Ovary (tissue), 3 donors: ENCODE data around the gene FBN3.

Experiments used
- EP300 ChIP-seq: sonication (generic); formaldehyde crosslinking; IDR thresholded peaks from one replicate; pipeline ENCODE4 v1.6.1; 2017; ENCODE audit warnings: antibody characterized with exemption
- POLR2A ChIP-seq: fragments of 450-650 bp; IDR thresholded peaks from one replicate; pipeline ENCODE4 v1.6.1; 2017; ENCODE audit warnings: antibody characterized with exemption, mild to moderate bottlenecking, moderate library complexity
- TF ChIP-seq, protein P1 (sequence below), 3 donors: fragments of 450-650 bp in 2 of 3; fragments of 200-600 bp in 1 of 3; IDR thresholded peaks; one replicate each; pipeline versions ENCODE4 v1.5.1 to v1.8.0; 2016 to 2022; ENCODE audit warnings: antibody characterized with exemption in 3 of 3, mild to moderate bottlenecking in 1 of 3
- donor health status: DM: no; HTN: no; CAD: no.

DNA sequence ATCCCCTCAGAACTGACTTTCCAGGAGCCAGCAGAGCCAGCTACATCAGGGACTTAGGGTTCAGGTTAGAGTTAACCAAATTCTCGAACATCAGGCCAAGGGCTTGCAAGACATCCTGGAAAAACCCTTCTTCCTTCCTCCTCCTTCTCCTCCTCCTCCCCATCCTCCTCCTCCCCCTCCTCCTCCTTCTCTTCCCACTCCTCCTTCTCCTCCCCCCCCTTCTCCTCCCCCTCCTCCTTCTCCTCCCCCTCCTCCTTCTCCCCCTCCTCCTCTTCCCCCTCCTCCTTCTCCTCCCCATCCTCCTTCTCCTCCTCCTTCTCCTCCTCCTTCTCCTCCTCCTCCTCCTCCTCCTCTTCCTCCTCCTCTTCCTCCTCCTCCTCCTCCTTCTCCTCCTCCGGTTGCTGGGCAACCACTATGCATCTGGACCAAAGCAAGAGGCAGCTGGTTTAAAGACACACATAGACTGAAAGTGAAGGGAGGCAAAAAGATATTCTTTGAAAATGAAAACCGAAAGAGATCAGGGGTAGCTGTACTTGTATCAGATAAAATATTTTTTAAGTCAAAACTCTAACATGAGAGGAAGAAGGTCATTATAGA is 102.7 kb downstream of the FBN3 start:
- TF ChIP-seq EP300 = no peak
- TF ChIP-seq, protein P1, sequence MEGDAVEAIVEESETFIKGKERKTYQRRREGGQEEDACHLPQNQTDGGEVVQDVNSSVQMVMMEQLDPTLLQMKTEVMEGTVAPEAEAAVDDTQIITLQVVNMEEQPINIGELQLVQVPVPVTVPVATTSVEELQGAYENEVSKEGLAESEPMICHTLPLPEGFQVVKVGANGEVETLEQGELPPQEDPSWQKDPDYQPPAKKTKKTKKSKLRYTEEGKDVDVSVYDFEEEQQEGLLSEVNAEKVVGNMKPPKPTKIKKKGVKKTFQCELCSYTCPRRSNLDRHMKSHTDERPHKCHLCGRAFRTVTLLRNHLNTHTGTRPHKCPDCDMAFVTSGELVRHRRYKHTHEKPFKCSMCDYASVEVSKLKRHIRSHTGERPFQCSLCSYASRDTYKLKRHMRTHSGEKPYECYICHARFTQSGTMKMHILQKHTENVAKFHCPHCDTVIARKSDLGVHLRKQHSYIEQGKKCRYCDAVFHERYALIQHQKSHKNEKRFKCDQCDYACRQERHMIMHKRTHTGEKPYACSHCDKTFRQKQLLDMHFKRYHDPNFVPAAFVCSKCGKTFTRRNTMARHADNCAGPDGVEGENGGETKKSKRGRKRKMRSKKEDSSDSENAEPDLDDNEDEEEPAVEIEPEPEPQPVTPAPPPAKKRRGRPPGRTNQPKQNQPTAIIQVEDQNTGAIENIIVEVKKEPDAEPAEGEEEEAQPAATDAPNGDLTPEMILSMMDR (IDR thresholded peaks at IDR 0.05) = no peak
- no peak for TF ChIP-seq POLR2A
